HG03558 (cell line): Measurements from ENCODE around the gene CAPN10.

ENCODE experiments used
- ATAC-seq: cut with Tn5 transposase; IDR thresholded peaks from one replicate; pipeline ENCODE4 v1.9.1; 2021; ENCODE audit warnings: moderate number of reproducible peaks; ENCODE audit not compliant: unreplicated experiment; ENCODE audit errors: extremely low read depth

CAPN10 gene

GRCh38 chr2:240622060-240622411 lies 35.5 kb downstream of the CAPN10 start:
- no peak for ATAC-seq

- ATAC-seq, result no peak
These were observed 36.1 kb downstream of the CAPN10 start for GRCh38 chr2:240622531-240623235.

GRCh38 chr2:240623531-240624010 lies 37.0 kb downstream of the CAPN10 start:
- ATAC-seq, result no peak

- no peak for ATAC-seq
These were observed 37.7 kb downstream of the CAPN10 start for GRCh38 chr2:240624011-240624949.

- ATAC-seq, result no peak
These were observed 38.6 kb downstream of the CAPN10 start, which contains the start of gene GPR35 for GRCh38 chr2:240624950-240625621. GPR35 (plus strand) TSS chr2:240625480; CDS start chr2:240629953, 4,473 bp downstream.

GRCh38 chr2:240626531-240627300 lies 40.2 kb downstream of the CAPN10 start:
- ATAC-seq, result no peak

GRCh38 chr2:240627736-240628506 lies 41.4 kb downstream of the CAPN10 start:
- no peak for ATAC-seq

- no peak for ATAC-seq
These were observed 41.9 kb downstream of the CAPN10 start for GRCh38 chr2:240628507-240628807.

- no peak for ATAC-seq
These were observed 42.5 kb downstream of the CAPN10 start for GRCh38 chr2:240628808-240629618.

GRCh38 chr2:240629619-240629967 lies 43.1 kb downstream of the CAPN10 start:
- ATAC-seq, result no peak

- ATAC-seq, result no peak
These were observed 43.6 kb downstream of the CAPN10 start for GRCh38 chr2:240629968-240630770.

GRCh38 chr2:240630771-240631547 lies 44.4 kb downstream of the CAPN10 start:
- ATAC-seq, result no peak

GRCh38 chr2:240631548-240632305 lies 45.2 kb downstream of the CAPN10 start:
- no peak for ATAC-seq

- ATAC-seq, result no peak
These were observed 45.8 kb downstream of the CAPN10 start for GRCh38 chr2:240632306-240632721.

GRCh38 chr2:240635121-240635997 lies 48.8 kb downstream of the CAPN10 start:
- ATAC-seq, result no peak
